Activated T-cell treated with anti-CD3 and anti-CD28 coated beads, Interleukin-2, amount 50 U/mL, for 4 hours (primary cell): ENCODE results near the gene CNNM1. TPM values are rescaled to one million over a fixed set of nuclear protein-coding genes. Genes with fewer than 3 reads are reported as not detected.

Experiments
- ATAC-seq, 2 donors: fragments of 200-7000 bp; cut with Tn5 transposase; one replicate each; pipeline ENCODE4 v1.10.0; 2021
- DNase-seq: peaks from one replicate; pipeline ENCODE4 v3.0.0-alpha.2; 2020
- H3K27me3 Mint-ChIP-seq: one replicate; pipeline ENCODE4 v1.8.0; 2021; ENCODE audit warnings: low read depth, mixed read lengths
- H3K36me3 Mint-ChIP-seq: one replicate; pipeline ENCODE4 v1.8.0; 2022; ENCODE audit warnings: mixed read lengths; ENCODE audit not compliant: insufficient read depth
- H3K4me1 Mint-ChIP-seq: one replicate; pipeline ENCODE4 v1.8.0; 2021; ENCODE audit warnings: low read depth, mixed read lengths
- H3K4me3 Mint-ChIP-seq: one replicate; pipeline ENCODE4 v1.8.0; 2021; ENCODE audit warnings: mild to moderate bottlenecking, moderate library complexity, mixed read lengths
- H3K9me3 Mint-ChIP-seq: one replicate; pipeline ENCODE4 v1.8.0; 2021; ENCODE audit warnings: mixed read lengths
- total RNA-seq, 3 donors: library from RNA; stranded (reverse); gene quantifications; one replicate each; pipeline ENCODE4 v1.2.1, GENCODE V29; 2021

Gene CNNM1
- total RNA-seq, 3 donors from 2014 or later: 0.58 to 1.9 (median 0.60) TPM

DNA sequence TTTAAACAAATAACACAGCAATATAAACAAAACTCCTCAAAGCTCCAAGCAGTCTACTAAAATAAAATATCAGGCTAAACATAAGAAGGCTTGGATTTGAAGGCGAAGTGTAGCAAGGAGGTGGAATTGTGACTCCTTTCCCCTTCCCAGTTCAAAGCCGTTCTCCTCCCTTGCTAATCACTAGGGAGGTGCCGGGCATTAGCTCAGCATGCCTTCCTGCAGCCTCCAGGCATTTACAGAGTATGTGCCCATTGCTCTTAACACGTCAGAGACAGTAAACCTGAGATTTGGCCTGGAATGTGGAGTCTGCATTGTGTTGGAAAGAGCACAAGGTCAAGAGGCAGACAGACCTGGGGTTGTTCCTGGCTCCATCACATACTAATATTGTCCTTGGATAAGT, 15.6 kb downstream of the CNNM1 start:
- Mint-ChIP-seq H3K9me3 (no peaks in the 10 kb centered on the region), H3K36me3 (no peaks in the 10 kb centered on the region), H3K27me3 (peaks cover 15% of the 10 kb centered on the region), H3K4me3 (no peak overlapping the region), H3K4me1 (no peaks in the 10 kb centered on the region)
- no peak for DNase-seq
- no peak for ATAC-seq

GRCh38 chr10:99345350-99345749, 16.2 kb downstream of the CNNM1 start:
- no peak for ATAC-seq
- DNase-seq: no peak
- Mint-ChIP-seq H3K27me3 (peaks cover 15% of the 10 kb centered on the region), H3K4me3 (no peak overlapping the region), H3K4me1 (no peaks in the 10 kb centered on the region), H3K9me3 (no peaks in the 10 kb centered on the region), H3K36me3 (no peaks in the 10 kb centered on the region)

DNA sequence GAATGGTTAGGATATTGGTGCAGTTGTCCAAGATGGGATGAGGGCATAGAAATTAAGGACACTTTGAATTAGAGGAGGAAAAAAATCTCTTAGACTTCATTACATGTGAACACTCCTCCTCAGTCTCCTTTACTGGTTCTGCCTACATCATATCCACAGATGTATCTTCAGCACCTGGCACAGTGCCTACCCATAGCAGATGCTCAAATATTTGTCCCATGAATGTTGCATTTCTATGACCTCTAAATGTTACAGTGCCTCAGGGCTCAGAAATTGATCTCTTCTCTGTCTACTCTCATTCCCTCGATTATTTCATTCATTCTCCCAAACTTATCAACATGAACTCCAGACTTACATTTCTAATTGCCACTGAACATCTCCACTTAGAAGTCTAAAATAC, 17.1 kb downstream of the CNNM1 start:
- H3K36me3 Mint-ChIP-seq: no peaks in the 10 kb centered on the region
- H3K4me1 Mint-ChIP-seq: no peaks in the 10 kb centered on the region
- no peak for ATAC-seq
- no peaks in the 10 kb centered on the region for H3K9me3 Mint-ChIP-seq
- H3K27me3 Mint-ChIP-seq: peaks cover 11% of the 10 kb centered on the region
- DNase-seq: no peak
- no peak overlapping the region for H3K4me3 Mint-ChIP-seq

DNA sequence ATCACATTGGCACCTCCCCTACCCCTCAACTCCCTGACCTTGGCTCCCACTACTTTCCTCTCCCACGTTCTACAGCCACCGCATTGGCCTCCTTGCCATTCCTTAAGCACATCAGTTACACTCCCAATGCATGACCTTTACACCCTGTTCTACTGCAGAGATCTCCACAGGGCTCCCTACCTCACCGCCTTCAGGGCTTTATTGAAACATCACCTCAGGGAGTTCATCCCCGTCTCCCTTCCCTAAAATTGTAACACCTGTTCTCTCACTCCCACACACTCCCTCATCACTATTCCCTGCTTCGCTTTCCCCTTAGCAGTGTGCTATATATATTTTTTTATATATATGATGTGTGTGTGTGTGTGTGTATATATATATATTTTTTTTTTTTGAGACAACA, 18.5 kb downstream of the CNNM1 start:
- no peaks in the 10 kb centered on the region for H3K36me3 Mint-ChIP-seq
- H3K9me3 Mint-ChIP-seq: no peaks in the 10 kb centered on the region
- H3K27me3 Mint-ChIP-seq: peaks cover 16% of the 10 kb centered on the region
- DNase-seq (no peak), ATAC-seq (no peak)
- no peaks in the 10 kb centered on the region for H3K4me1 Mint-ChIP-seq
- H3K4me3 Mint-ChIP-seq: no peak overlapping the region

DNA sequence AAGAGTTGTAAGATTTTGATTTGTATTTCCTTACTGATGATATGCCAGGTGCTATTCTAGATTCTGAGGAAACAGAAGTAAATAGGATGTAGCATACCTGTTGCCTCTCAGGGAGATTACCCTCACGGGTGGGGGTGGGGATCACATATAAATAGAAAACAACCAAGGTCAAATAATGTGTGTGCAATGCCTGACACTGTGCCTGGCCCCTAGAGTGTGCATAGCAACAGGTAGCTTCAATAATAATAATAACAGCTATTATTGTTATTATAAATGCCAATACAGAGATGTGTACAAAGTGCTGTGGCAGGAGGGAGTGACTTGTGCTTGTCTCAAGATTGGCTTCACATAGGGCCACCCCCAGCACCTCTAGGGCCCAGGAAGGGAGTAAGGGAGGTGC, 24.0 kb downstream of the CNNM1 start:
- DNase-seq: no peak
- H3K4me3 Mint-ChIP-seq: no peak overlapping the region
- no peaks in the 10 kb centered on the region for H3K4me1 Mint-ChIP-seq

DNA sequence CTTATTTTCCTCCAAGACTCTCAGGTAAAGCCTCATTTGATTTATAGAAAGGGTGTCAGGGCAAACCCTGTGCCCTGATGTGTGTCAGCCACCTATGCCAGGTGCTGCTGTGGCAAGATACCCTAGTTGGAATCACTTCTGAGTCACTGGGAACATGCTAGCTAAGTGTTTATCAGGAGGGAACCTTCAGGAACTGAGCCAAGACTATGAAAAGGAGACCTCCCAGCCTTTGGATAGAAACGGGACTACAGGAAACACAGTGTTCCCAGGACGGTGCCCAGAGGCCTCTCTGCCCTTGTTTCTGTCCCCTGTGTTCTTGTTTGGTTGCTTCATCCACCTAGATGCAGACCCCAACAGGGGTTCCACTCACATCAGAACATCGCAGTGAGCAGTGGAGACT, 28.5 kb downstream of the CNNM1 start:
- Mint-ChIP-seq H3K36me3 (no peaks in the 10 kb centered on the region), H3K27me3 (peaks cover 5% of the 10 kb centered on the region), H3K9me3 (no peaks in the 10 kb centered on the region), H3K4me3 (no peak overlapping the region), H3K4me1 (no peaks in the 10 kb centered on the region)
- ATAC-seq (no peak), DNase-seq (no peak)

More for the DNA sequence above, 24.0 kb downstream of the CNNM1 start:
- Mint-ChIP-seq H3K27me3 (peaks cover 11% of the 10 kb centered on the region), H3K36me3 (no peaks in the 10 kb centered on the region), H3K9me3 (no peaks in the 10 kb centered on the region)
- no peak for ATAC-seq

DNA sequence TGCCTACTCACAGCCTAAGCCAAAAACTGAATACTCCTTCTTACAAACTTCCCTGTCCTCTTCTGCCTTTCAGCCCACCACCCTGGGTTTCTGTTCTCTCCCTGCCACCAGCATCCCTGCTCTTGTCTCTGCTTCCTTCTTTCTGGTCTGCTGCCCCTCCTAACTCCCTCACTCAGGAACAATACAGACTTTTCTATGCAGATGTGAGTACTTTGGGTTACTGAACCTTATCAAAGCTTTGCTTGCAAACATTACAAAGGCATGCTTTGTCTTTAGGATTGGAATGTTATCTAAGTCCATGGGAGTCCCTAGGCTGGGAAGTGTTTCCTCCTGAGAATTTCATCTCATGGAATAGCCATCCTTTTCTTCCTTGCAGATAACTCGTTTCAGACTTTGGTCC, 28.9 kb downstream of the CNNM1 start:
- H3K36me3 Mint-ChIP-seq: no peaks in the 10 kb centered on the region
- peaks cover 5% of the 10 kb centered on the region for H3K27me3 Mint-ChIP-seq
- no peaks in the 10 kb centered on the region for H3K4me1 Mint-ChIP-seq
- no peaks in the 10 kb centered on the region for H3K9me3 Mint-ChIP-seq
- DNase-seq: no peak
- no peak for ATAC-seq
- no peak overlapping the region for H3K4me3 Mint-ChIP-seq

DNA sequence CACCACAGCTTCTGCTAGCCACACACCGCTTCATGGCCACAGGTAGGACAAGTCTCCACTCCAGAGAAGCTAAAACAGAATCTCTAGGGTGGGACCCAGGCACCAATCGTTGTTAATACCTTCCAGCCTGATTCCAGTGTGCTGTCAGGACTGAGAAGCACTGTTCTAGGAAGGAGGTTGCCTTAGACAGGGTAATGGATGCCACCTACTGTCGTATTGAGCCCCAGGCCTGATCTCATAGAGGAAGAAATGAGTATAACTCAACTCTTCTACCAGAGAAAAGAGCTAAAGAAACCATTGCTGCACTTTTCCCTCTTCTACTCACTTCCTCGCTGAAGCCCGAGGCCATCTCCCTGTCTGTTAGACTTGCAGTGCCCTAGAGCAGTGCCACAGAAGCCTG, 31.8 kb downstream of the CNNM1 start:
- Mint-ChIP-seq H3K4me1 (no peaks in the 10 kb centered on the region), H3K36me3 (no peaks in the 10 kb centered on the region), H3K27me3 (no peaks in the 10 kb centered on the region), H3K4me3 (no peak overlapping the region), H3K9me3 (no peaks in the 10 kb centered on the region)
- DNase-seq: no peak
- no peak for ATAC-seq

- Mint-ChIP-seq H3K36me3 (no peaks in the 10 kb centered on the region), H3K4me1 (no peaks in the 10 kb centered on the region), H3K9me3 (no peaks in the 10 kb centered on the region), H3K27me3 (peaks cover 9% of the 10 kb centered on the region), H3K4me3 (no peak overlapping the region)
- DNase-seq (no peak), ATAC-seq (no peak)
Measured at GRCh38 chr10:99364125-99364524, 35.0 kb downstream of the CNNM1 start.

DNA sequence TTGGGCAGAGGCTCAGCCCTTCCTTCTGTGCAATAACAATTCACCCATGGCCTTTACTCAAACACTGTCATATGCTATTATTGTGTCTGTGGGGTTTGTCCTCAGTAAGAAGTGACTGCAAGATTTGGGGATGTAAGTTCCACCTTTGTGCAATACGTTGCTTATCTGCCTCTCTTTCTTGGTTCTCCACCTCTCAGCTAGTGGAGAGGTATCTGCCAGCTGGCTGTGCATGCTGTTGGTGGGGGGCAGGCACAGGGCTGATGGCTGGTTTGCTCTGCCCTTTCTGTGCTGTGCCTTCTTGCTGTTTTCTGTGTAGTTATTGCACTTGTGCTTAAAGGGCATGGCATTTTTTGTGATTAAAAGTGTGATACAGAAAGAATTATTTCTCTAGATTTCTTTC, 36.2 kb downstream of the CNNM1 start:
- ATAC-seq: no peak
- Mint-ChIP-seq H3K36me3 (no peaks in the 10 kb centered on the region), H3K4me3 (no peak overlapping the region)

GRCh38 chr10:99365736-99366135, 36.6 kb downstream of the CNNM1 start:
- Mint-ChIP-seq H3K4me1 (no peaks in the 10 kb centered on the region), H3K9me3 (no peaks in the 10 kb centered on the region), H3K4me3 (no peak overlapping the region), H3K27me3 (peaks cover 17% of the 10 kb centered on the region), H3K36me3 (no peaks in the 10 kb centered on the region)
- ATAC-seq: no peak
- no peak for DNase-seq

More for the DNA sequence above, 36.2 kb downstream of the CNNM1 start:
- DNase-seq: no peak
- Mint-ChIP-seq H3K27me3 (peaks cover 16% of the 10 kb centered on the region), H3K9me3 (no peaks in the 10 kb centered on the region), H3K4me1 (no peaks in the 10 kb centered on the region)

GRCh38 chr10:99366666-99367065, 37.5 kb downstream of the CNNM1 start:
- DNase-seq (no peak), ATAC-seq (no peak)
- H3K4me1 Mint-ChIP-seq: peaks cover 4% of the 10 kb centered on the region
- no peaks in the 10 kb centered on the region for H3K36me3 Mint-ChIP-seq
- H3K4me3 Mint-ChIP-seq: no peak overlapping the region
- H3K27me3 Mint-ChIP-seq: peaks cover 19% of the 10 kb centered on the region
- H3K9me3 Mint-ChIP-seq: no peaks in the 10 kb centered on the region

GRCh38 chr10:99368646-99369045, 39.5 kb downstream of the CNNM1 start:
- H3K4me3 Mint-ChIP-seq: no peak overlapping the region
- ATAC-seq (no peak), DNase-seq (no peak)
- no peaks in the 10 kb centered on the region for H3K36me3 Mint-ChIP-seq
- peaks cover 22% of the 10 kb centered on the region for H3K27me3 Mint-ChIP-seq
- H3K4me1 Mint-ChIP-seq: peaks cover 4% of the 10 kb centered on the region
- H3K9me3 Mint-ChIP-seq: no peaks in the 10 kb centered on the region

GRCh38 chr10:99369126-99369525, 40.0 kb downstream of the CNNM1 start:
- no peaks in the 10 kb centered on the region for H3K9me3 Mint-ChIP-seq
- no peaks in the 10 kb centered on the region for H3K36me3 Mint-ChIP-seq
- peaks cover 4% of the 10 kb centered on the region for H3K4me1 Mint-ChIP-seq
- no peak for DNase-seq
- H3K4me3 Mint-ChIP-seq: no peak overlapping the region
- no peak for ATAC-seq
- H3K27me3 Mint-ChIP-seq: peaks cover 24% of the 10 kb centered on the region

- Mint-ChIP-seq H3K36me3 (no peaks in the 10 kb centered on the region), H3K27me3 (peaks cover 24% of the 10 kb centered on the region)
- no peak for DNase-seq
Measured at GRCh38 chr10:99369551-99369950, 40.4 kb downstream of the CNNM1 start.

GRCh38 chr10:99370993-99371392, 41.8 kb downstream of the CNNM1 start:
- no peaks in the 10 kb centered on the region for H3K9me3 Mint-ChIP-seq
- ATAC-seq (peak in 1 of 2 donors; percentile 30), DNase-seq (no peak)
- no peak overlapping the region for H3K4me3 Mint-ChIP-seq
- no peaks in the 10 kb centered on the region for H3K36me3 Mint-ChIP-seq
- peaks cover 27% of the 10 kb centered on the region for H3K27me3 Mint-ChIP-seq
- peaks cover 4% of the 10 kb centered on the region for H3K4me1 Mint-ChIP-seq

More at GRCh38 chr10:99369551-99369950, 40.4 kb downstream of the CNNM1 start:
- H3K9me3 Mint-ChIP-seq: no peaks in the 10 kb centered on the region
- no peak overlapping the region for H3K4me3 Mint-ChIP-seq
- peaks cover 4% of the 10 kb centered on the region for H3K4me1 Mint-ChIP-seq
- no peak for ATAC-seq
